PFSK-1 (cell line): ENCODE results near the gene SUPV3L1.

ENCODE experiments used
- FOXP2 ChIP-seq: optimal IDR thresholded peaks from 2 replicates; pipeline ENCODE3; 2011; ENCODE audit warnings: borderline replicate concordance, control low read depth, inconsistent platforms; ENCODE audit not compliant: insufficient read depth; ENCODE audit errors: extremely low read length, extremely low read depth
- SIN3A ChIP-seq: IDR thresholded peaks from 2 replicates; pipeline ENCODE4 v1.6.1; 2012; ENCODE audit warnings: mild to moderate bottlenecking, low read length, moderate library complexity, borderline replicate concordance; ENCODE audit not compliant: insufficient read depth
- TAF1 ChIP-seq: IDR thresholded peaks from 2 replicates; pipeline ENCODE4 v1.6.1; 2012; ENCODE audit warnings: low read length, control low read depth, borderline replicate concordance; ENCODE audit not compliant: insufficient read depth
- TF ChIP-seq, protein P1 (sequence below), 2 experiments: IDR thresholded peaks; 2 replicates each; pipeline versions ENCODE4 v1.6.1 to v1.8.0; 2011 to 2012; ENCODE audit warnings: low read depth in 2 of 2, low read length in 2 of 2, control low read depth in 1 of 2, inconsistent platforms in 1 of 2, mild to moderate bottlenecking in 1 of 2, moderate library complexity in 1 of 2; ENCODE audit not compliant: insufficient read depth in 1 of 2

- no peak for TF ChIP-seq TAF1
- TF ChIP-seq SIN3A = no peak
- TF ChIP-seq, protein P1, sequence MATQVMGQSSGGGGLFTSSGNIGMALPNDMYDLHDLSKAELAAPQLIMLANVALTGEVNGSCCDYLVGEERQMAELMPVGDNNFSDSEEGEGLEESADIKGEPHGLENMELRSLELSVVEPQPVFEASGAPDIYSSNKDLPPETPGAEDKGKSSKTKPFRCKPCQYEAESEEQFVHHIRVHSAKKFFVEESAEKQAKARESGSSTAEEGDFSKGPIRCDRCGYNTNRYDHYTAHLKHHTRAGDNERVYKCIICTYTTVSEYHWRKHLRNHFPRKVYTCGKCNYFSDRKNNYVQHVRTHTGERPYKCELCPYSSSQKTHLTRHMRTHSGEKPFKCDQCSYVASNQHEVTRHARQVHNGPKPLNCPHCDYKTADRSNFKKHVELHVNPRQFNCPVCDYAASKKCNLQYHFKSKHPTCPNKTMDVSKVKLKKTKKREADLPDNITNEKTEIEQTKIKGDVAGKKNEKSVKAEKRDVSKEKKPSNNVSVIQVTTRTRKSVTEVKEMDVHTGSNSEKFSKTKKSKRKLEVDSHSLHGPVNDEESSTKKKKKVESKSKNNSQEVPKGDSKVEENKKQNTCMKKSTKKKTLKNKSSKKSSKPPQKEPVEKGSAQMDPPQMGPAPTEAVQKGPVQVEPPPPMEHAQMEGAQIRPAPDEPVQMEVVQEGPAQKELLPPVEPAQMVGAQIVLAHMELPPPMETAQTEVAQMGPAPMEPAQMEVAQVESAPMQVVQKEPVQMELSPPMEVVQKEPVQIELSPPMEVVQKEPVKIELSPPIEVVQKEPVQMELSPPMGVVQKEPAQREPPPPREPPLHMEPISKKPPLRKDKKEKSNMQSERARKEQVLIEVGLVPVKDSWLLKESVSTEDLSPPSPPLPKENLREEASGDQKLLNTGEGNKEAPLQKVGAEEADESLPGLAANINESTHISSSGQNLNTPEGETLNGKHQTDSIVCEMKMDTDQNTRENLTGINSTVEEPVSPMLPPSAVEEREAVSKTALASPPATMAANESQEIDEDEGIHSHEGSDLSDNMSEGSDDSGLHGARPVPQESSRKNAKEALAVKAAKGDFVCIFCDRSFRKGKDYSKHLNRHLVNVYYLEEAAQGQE (IDR thresholded peaks at IDR 0.05; ENCODE audit: insufficient read depth in 1 of 2, low read depth in 2 of 2, low read length in 2 of 2) = no peak
- no peak for TF ChIP-seq FOXP2
These were observed 26.8 kb upstream of the SUPV3L1 start for GRCh38 chr10:69153227-69153626.
